DMS114 treated with DMSO at 0.1 percent for 48 hours (cell line): Measurements from ENCODE around the gene PLAU.
"Not testable (repeated sequence)": the region's sequence is repeated elsewhere in the genome, so short reads cannot be mapped to it uniquely, and the experiment has no call there.

Source experiments
- DNase-seq: peaks from one replicate; lab custom pipeline; 2025; ENCODE audit not compliant: unreplicated experiment; lab: John Stamatoyannopoulos, UW

PLAU gene

GRCh38 chr10:73948947-73949633, 38.2 kb downstream of the PLAU start:
- DNase-seq = no peak

GRCh38 chr10:73950155-73950948, 39.4 kb downstream of the PLAU start:
- no peak for DNase-seq

DNA sequence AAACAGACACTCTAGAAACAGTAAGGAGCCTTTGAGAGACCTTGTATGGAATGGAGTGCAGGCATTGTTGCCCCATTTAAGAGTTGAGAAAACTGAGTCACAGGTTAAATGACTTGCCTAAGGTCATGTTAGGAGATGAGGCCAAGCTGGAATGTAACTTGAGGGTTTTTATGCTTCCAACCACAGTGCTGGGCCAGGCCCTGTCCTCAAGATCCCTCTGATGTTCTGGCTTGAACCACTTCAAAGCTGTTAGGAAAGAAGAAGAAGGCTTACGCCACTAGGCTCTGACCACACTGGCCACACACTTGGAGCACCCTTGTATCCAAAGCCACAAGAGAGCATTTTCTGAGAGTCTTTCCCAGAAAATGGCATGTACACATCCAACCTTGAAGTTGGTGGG, 42.7 kb downstream of the PLAU start:
- no peak for DNase-seq

DNA sequence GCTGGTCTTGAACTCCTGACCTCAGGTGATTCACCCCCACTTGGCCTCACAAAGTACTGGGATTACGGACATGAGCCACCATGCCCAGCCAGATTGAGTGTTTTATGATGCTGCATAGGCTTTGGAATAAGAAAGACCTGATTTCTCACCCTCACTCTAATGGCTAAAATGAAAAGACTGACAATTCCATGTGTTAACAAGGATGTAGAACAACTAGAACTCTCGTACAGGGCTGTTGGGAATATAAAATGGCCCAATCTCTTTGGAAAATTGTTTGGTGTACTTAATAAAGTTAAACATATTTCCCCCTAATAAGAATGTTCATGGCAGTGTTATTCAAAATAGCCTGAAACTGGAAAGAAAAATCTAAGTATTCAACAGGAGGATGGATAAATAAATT, 43.8 kb downstream of the PLAU start:
- DNase-seq = no peak

DNA sequence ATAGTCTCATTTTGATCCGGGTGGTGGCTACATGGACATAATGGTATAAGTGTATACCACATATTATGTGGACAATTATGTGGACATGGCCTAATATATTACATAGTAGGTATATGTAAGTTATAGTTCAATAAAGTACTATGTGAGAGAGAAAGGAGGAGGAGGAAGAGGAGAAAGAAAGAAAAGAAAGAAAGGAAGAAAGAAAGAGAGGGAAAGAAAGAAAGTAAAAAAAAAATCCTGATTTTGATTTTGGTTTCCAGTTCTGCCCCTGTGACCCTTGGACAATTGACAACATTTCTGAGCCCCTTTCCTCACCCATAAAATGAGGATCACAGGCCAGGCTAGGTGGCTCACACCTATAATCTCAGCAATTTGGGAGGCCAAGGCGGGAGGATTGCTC, 44.8 kb downstream of the PLAU start:
- DNase-seq = no peak

GRCh38 chr10:73956476-73957359, 45.8 kb downstream of the PLAU start:
- no peak for DNase-seq

GRCh38 chr10:73959484-73960243, 48.7 kb downstream of the PLAU start:
- no peak for DNase-seq

- no peak for DNase-seq
Observed at GRCh38 chr10:73962386-73962785, 51.5 kb downstream of the PLAU start.

- not testable (repeated sequence) for DNase-seq
Observed at GRCh38 chr10:73963533-73963932, 52.6 kb downstream of the PLAU start.

GRCh38 chr10:73964743-73965142, 53.8 kb downstream of the PLAU start:
- no peak for DNase-seq

GRCh38 chr10:73965267-73965889, 54.4 kb downstream of the PLAU start:
- not testable (repeated sequence) for DNase-seq

GRCh38 chr10:73965890-73966768, 55.2 kb downstream of the PLAU start:
- DNase-seq = peak; percentile 38

DNA sequence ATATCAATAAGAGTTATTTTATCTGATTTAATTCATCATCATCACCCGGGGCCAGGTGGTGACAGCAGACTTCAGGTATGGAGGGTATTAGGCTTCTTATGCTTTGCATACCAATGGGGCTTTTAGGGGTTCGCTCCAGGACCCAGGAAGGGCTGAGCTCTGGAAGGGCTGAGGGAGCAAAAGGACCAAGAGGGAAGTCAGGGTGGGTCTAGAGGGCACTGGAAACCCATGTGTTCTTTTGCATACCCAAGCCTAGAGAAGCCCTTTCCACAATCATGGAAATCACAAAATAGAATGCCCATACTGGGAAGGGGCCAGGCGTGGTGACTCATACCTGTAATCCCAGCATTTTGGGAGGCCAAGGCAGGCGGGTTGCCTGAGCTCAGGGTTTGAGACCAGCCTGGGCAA, 56.1 kb downstream of the PLAU start:
- DNase-seq = no peak
